K562 (cell line): ENCODE measurements around the gene CCDC32. TPM values are rescaled to one million over a fixed set of nuclear protein-coding genes. Genes with fewer than 3 reads are reported as not detected.

Experiments
- ATF1 ChIP-seq, 2 experiments: fragments of 450-650 bp in 1 of 2; IDR thresholded peaks; 2 replicates each; pipeline ENCODE4 v1.6.1; 2016; ENCODE audit warnings: missing compliant biosample characterization in 1 of 2, missing genetic modification characterization in 1 of 2
- BDP1 ChIP-seq: IDR thresholded peaks from 3 replicates; pipeline ENCODE4 v1.6.1; 2011; ENCODE audit not compliant: insufficient read length, insufficient read depth
- CBFB ChIP-seq: sonication (generic); formaldehyde crosslinking; IDR thresholded peaks from 2 replicates; pipeline ENCODE4 v1.4.0; 2020; ENCODE audit warnings: mild to moderate bottlenecking, missing genetic modification reagents
- CBX3 ChIP-seq, 2 experiments: IDR thresholded peaks; 1 replicate in 1 of 2; 2 replicates in 1 of 2; pipeline ENCODE4 v1.6.1; 2012; ENCODE audit warnings: inconsistent platforms in 2 of 2, low read length in 2 of 2, borderline replicate concordance in 1 of 2, control low read depth in 1 of 2
- HNRNPH1 ChIP-seq: fragments of 200-400 bp; formaldehyde crosslinking; optimal IDR thresholded peaks from 2 replicates; pipeline ENCODE3; 2017; ENCODE audit warnings: low read depth, mild to moderate bottlenecking, low read length, moderate library complexity
- HSF4 ChIP-seq: fragments of 250-450 bp; sonication (Bioruptor Pico); IDR thresholded peaks from 2 replicates; pipeline ENCODE4 v2.1.2; 2022; ENCODE audit warnings: mild to moderate bottlenecking, moderate library complexity, borderline replicate concordance
- NFRKB ChIP-seq: fragments of 450-650 bp; IDR thresholded peaks from 2 replicates; pipeline ENCODE4 v1.6.1; 2016; ENCODE audit warnings: low read depth
- NR1H2 ChIP-seq: sonication (generic); formaldehyde crosslinking; IDR thresholded peaks from 2 replicates; pipeline ENCODE4 v1.4.0; 2020; ENCODE audit warnings: mild to moderate bottlenecking, missing genetic modification reagents
- POLR2G ChIP-seq: fragments of 200-400 bp; formaldehyde crosslinking; IDR thresholded peaks from 2 replicates; pipeline ENCODE4 v1.6.1; 2017; ENCODE audit warnings: low read depth, mild to moderate bottlenecking, antibody characterized with exemption, low read length, moderate library complexity
- RBFOX2 ChIP-seq: fragments of 200-400 bp; formaldehyde crosslinking; IDR thresholded peaks from 2 replicates; pipeline ENCODE4 v1.6.1; 2017; ENCODE audit warnings: low read depth, mild to moderate bottlenecking, low read length, moderate library complexity
- RFX5 ChIP-seq: IDR thresholded peaks from 2 replicates; pipeline ENCODE4 v1.6.1; 2011; ENCODE audit warnings: low read depth, mild to moderate bottlenecking, improper control_type of control experiment, low read length
- SMAD4 ChIP-seq: fragments of 250-450 bp; sonication (Bioruptor Pico); conservative IDR thresholded peaks from 2 replicates; pipeline ENCODE4 v1.8.0; 2021; ENCODE audit warnings: inconsistent platforms, mild to moderate bottlenecking, moderate library complexity
- STAT5A ChIP-seq: IDR thresholded peaks from 2 replicates; pipeline ENCODE4 v1.6.1; 2012; ENCODE audit warnings: low read length, inconsistent platforms, borderline replicate concordance
- TCFL5 ChIP-seq: fragments of 250-450 bp; sonication (Bioruptor Pico); conservative IDR thresholded peaks from 2 replicates; pipeline ENCODE4 v1.6.1; 2021; ENCODE audit warnings: mild to moderate bottlenecking, moderate library complexity, matching md5 sums
- ZNF583 ChIP-seq: fragments of 250-450 bp; sonication (Bioruptor Pico); IDR thresholded peaks from 2 replicates; pipeline ENCODE4 v1.4.0; 2020
- polyA plus RNA-seq, 8 experiments: library from polyadenylated mRNA; depleted of rRNA in 4 of 8; stranded (reverse) in 5 of 8; unstranded in 3 of 8; fragments of >200 nt; fragmentation: Nextera tagmentation in 2 of 8; fragmentation: Illumina TruSeq in 1 of 8; extraction: Ambion mirVana in 2 of 8; extraction: Trizol in 1 of 8; gene quantifications; 2 replicates each; pipeline versions ENCODE4 v1.2.1 to v1.2.3, GENCODE V29; 2011 to 2014; ENCODE audit warnings: inconsistent platforms in 1 of 8, missing spikeins in 1 of 8
- total RNA-seq, 7 experiments: library from RNA; depleted of rRNA in 6 of 7; stranded (reverse); fragments of >200 nt in 6 of 7; fragmentation: Illumina TruSeq in 2 of 7; extraction: Trizol in 2 of 7; gene quantifications; 2 replicates each; pipeline versions ENCODE4 v1.2.1 to v1.2.3, GENCODE V29; 2011 to 2021; ENCODE audit warnings: low replicate concordance in 1 of 7
- TF ChIP-seq, protein P1 (sequence below): fragments of 250-450 bp; sonication (Bioruptor Pico); IDR thresholded peaks from 2 replicates; pipeline ENCODE4 v1.4.0; 2020
- TF ChIP-seq, protein P2 (sequence below): fragments of 450-650 bp; IDR thresholded peaks from 2 replicates; pipeline ENCODE4 v1.6.1; 2017; ENCODE audit warnings: antibody characterized with exemption, mild to moderate bottlenecking
- TF ChIP-seq, protein P3 (sequence below), 2 experiments: fragments of 250-450 bp in 1 of 2; fragments of 450-650 bp in 1 of 2; sonication (Bioruptor Pico) in 1 of 2; IDR thresholded peaks; 2 replicates each; pipeline versions ENCODE4 v1.6.1 to v1.8.0; 2016 to 2021; ENCODE audit warnings: mild to moderate bottlenecking in 2 of 2, moderate library complexity in 2 of 2, missing compliant biosample characterization in 1 of 2, missing genetic modification characterization in 1 of 2

CCDC32 gene
- total and polyA plus RNA-seq, 9 of the 15 experiments (the other 6 are each of a cell fraction or from before 2014, with no cell fraction given) = 22.2 to 94.8 (median 37.1) TPM

DNA sequence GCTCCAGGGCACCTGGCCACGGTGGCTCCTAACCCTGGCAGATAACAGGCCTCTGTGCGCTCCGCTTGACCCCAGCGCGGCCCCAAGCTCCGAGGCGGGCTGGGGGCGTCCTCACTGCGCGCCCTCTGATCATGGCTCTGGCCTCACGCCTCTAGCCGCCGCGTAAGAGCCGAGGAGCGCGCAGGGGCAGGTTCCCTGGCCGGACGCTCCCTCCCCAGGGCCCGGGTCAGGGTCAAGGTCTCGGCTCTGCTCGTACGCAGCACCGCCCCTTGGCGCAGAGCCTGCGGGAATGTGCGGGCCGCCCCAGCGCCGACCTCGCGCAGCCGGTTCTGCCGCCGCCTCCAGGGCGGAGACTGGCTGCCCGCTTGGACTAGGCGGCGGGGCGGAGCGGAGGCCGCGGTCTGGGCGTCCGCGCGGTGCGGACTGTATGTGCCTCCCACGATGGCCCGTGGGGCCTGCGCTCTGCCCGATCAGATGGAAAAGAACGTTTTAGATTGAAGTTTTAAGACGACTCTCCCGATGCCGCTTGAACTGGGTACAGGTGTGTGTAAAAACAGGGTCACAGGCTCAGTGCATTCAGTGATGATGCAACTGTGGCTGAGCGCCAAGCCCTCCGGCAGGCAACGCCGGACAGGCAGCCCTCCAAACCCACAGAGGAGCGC is 53.2 kb downstream of the CCDC32 start (continued):
- TF ChIP-seq, protein P1, sequence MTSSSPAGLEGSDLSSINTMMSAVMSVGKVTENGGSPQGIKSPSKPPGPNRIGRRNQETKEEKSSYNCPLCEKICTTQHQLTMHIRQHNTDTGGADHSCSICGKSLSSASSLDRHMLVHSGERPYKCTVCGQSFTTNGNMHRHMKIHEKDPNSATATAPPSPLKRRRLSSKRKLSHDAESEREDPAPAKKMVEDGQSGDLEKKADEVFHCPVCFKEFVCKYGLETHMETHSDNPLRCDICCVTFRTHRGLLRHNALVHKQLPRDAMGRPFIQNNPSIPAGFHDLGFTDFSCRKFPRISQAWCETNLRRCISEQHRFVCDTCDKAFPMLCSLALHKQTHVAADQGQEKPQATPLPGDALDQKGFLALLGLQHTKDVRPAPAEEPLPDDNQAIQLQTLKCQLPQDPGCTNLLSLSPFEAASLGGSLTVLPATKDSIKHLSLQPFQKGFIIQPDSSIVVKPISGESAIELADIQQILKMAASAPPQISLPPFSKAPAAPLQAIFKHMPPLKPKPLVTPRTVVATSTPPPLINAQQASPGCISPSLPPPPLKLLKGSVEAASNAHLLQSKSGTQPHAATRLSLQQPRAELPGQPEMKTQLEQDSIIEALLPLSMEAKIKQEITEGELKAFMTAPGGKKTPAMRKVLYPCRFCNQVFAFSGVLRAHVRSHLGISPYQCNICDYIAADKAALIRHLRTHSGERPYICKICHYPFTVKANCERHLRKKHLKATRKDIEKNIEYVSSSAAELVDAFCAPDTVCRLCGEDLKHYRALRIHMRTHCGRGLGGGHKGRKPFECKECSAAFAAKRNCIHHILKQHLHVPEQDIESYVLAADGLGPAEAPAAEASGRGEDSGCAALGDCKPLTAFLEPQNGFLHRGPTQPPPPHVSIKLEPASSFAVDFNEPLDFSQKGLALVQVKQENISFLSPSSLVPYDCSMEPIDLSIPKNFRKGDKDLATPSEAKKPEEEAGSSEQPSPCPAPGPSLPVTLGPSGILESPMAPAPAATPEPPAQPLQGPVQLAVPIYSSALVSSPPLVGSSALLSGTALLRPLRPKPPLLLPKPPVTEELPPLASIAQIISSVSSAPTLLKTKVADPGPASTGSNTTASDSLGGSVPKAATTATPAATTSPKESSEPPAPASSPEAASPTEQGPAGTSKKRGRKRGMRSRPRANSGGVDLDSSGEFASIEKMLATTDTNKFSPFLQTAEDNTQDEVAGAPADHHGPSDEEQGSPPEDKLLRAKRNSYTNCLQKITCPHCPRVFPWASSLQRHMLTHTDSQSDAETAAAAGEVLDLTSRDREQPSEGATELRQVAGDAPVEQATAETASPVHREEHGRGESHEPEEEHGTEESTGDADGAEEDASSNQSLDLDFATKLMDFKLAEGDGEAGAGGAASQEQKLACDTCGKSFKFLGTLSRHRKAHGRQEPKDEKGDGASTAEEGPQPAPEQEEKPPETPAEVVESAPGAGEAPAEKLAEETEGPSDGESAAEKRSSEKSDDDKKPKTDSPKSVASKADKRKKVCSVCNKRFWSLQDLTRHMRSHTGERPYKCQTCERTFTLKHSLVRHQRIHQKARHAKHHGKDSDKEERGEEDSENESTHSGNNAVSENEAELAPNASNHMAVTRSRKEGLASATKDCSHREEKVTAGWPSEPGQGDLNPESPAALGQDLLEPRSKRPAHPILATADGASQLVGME (CRISPR knock-in tag) = no peak
- TF ChIP-seq NFRKB (no peak), HNRNPH1 (no peak), CBFB (CRISPR knock-in tag) (no peak), RBFOX2 (peak; percentile 96), TCFL5 (CRISPR knock-in tag) (no peak), RFX5 (no peak), STAT5A (no peak), POLR2G (peak; percentile 98), SMAD4 (CRISPR knock-in tag) (peak; percentile 89), HSF4 (CRISPR knock-in tag) (no peak), CBX3 (IDR thresholded peaks at IDR 0.05; ENCODE audit: borderline replicate concordance in 1 of 2, low read length in 2 of 2) (no peak), ATF1 (CRISPR knock-in tag; IDR thresholded peaks at IDR 0.05) (no peak), ATF1 (tag; IDR thresholded peaks at IDR 0.05) (peak; percentile 47), BDP1 (no peak), NR1H2 (no peak), ZNF583 (0 out of 2 replicates have a peak, but pooled peaks have one; percentile 13)
- TF ChIP-seq, protein P2, sequence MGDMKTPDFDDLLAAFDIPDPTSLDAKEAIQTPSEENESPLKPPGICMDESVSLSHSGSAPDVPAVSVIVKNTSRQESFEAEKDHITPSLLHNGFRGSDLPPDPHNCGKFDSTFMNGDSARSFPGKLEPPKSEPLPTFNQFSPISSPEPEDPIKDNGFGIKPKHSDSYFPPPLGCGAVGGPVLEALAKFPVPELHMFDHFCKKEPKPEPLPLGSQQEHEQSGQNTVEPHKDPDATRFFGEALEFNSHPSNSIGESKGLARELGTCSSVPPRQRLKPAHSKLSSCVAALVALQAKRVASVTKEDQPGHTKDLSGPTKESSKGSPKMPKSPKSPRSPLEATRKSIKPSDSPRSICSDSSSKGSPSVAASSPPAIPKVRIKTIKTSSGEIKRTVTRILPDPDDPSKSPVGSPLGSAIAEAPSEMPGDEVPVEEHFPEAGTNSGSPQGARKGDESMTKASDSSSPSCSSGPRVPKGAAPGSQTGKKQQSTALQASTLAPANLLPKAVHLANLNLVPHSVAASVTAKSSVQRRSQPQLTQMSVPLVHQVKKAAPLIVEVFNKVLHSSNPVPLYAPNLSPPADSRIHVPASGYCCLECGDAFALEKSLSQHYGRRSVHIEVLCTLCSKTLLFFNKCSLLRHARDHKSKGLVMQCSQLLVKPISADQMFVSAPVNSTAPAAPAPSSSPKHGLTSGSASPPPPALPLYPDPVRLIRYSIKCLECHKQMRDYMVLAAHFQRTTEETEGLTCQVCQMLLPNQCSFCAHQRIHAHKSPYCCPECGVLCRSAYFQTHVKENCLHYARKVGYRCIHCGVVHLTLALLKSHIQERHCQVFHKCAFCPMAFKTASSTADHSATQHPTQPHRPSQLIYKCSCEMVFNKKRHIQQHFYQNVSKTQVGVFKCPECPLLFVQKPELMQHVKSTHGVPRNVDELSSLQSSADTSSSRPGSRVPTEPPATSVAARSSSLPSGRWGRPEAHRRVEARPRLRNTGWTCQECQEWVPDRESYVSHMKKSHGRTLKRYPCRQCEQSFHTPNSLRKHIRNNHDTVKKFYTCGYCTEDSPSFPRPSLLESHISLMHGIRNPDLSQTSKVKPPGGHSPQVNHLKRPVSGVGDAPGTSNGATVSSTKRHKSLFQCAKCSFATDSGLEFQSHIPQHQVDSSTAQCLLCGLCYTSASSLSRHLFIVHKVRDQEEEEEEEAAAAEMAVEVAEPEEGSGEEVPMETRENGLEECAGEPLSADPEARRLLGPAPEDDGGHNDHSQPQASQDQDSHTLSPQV = peak; percentile 71
- TF ChIP-seq, protein P3, sequence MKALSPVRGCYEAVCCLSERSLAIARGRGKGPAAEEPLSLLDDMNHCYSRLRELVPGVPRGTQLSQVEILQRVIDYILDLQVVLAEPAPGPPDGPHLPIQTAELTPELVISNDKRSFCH (CRISPR knock-in tag; IDR thresholded peaks at IDR 0.05) = no peak
- TF ChIP-seq, protein P3 (tag; IDR thresholded peaks at IDR 0.05) = peak; percentile 49
